OCI-LY3 (cell line): Measurements from ENCODE around the gene SNX14.

Experiments used
- EZH2phosphoT487 ChIP-seq: fragments of 200-600 bp; shearing (Covaris generic); IDR thresholded peaks from 2 replicates; pipeline ENCODE4 v1.6.1; 2018; ENCODE audit warnings: antibody characterized with exemption, mixed run types, low read depth
- TF ChIP-seq, protein P1 (sequence below): fragments of 200-600, 300-600 bp; sonication (generic); IDR thresholded peaks from 2 replicates; pipeline ENCODE4 v1.5.1; 2014; ENCODE audit warnings: antibody characterized with exemption, low read length, low read depth

DNA sequence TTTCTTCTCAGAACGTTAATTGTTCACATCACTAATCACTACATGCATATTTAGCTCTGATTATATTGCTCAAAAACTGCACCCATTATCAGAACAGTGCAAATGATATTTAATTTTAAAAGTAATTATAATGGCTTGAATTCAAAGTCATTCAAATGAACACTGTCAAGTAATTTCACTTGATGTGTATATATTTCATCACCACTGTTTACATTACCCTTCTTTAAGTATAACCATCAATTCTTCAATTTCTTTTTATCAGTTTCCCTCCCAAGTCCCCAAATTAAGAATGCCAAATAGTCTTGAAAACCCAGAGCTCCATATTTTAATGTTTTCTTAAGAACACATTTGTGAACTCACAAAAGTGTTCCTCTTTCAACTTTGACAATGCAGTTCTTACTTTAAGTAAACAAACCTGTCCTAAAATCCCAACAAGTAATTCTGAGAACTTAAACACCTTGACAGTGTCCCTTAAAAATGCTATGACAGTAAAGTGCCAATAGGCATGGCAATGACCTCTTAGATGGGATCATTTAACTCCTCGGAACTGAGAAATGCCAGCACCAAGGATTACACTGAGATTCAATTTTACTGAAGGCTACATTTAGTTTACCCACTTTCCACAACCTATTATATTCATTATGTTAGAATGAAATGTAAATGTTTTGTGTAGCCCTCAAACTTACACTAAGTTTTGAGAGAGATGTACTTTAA lies 16.7 kb upstream of the SNX14 start:
- TF ChIP-seq, protein P1, sequence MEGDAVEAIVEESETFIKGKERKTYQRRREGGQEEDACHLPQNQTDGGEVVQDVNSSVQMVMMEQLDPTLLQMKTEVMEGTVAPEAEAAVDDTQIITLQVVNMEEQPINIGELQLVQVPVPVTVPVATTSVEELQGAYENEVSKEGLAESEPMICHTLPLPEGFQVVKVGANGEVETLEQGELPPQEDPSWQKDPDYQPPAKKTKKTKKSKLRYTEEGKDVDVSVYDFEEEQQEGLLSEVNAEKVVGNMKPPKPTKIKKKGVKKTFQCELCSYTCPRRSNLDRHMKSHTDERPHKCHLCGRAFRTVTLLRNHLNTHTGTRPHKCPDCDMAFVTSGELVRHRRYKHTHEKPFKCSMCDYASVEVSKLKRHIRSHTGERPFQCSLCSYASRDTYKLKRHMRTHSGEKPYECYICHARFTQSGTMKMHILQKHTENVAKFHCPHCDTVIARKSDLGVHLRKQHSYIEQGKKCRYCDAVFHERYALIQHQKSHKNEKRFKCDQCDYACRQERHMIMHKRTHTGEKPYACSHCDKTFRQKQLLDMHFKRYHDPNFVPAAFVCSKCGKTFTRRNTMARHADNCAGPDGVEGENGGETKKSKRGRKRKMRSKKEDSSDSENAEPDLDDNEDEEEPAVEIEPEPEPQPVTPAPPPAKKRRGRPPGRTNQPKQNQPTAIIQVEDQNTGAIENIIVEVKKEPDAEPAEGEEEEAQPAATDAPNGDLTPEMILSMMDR: no peak
- TF ChIP-seq EZH2phosphoT487: no peak
